GM20000 (cell line): ENCODE measurements around the gene STRN3.

Experiments
- DNase-seq: peaks from one replicate; pipeline ENCODE4 v3.0.0; 2012; ENCODE audit warnings: low spot score
- CTCF ChIP-seq: IDR thresholded peaks from 2 replicates; pipeline ENCODE4 v1.5.1; 2012; ENCODE audit warnings: mild to moderate bottlenecking, control low read depth; ENCODE audit errors: extremely low read depth, missing control alignments

Gene STRN3

GRCh38 chr14:30990770-30991169 is 35.4 kb downstream of the STRN3 start:
- TF ChIP-seq CTCF = no peak
- no peak for DNase-seq

GRCh38 chr14:30988509-30988908 is 37.7 kb downstream of the STRN3 start:
- no peak for TF ChIP-seq CTCF
- DNase-seq = no peak

- DNase-seq = no peak
- no peak for TF ChIP-seq CTCF
Measured at GRCh38 chr14:30985796-30986195, 40.4 kb downstream of the STRN3 start.

GRCh38 chr14:30983858-30984257 is 42.3 kb downstream of the STRN3 start:
- DNase-seq = no peak
- TF ChIP-seq CTCF = no peak

- DNase-seq = no peak
Measured at GRCh38 chr14:30982533-30982932, 43.6 kb downstream of the STRN3 start.

GRCh38 chr14:30980980-30981379 is 45.2 kb downstream of the STRN3 start:
- DNase-seq = no peak
- no peak for TF ChIP-seq CTCF

More at GRCh38 chr14:30982533-30982932, 43.6 kb downstream of the STRN3 start:
- no peak for TF ChIP-seq CTCF

- TF ChIP-seq CTCF = peak; percentile 21
- DNase-seq = peak; percentile 43
Measured at GRCh38 chr14:30980106-30980704, 46.0 kb downstream of the STRN3 start.
